Right kidney (tissue), 1 donor: ENCODE data around the gene ZNF618.
"Not testable (repeated sequence)": the region's sequence is repeated elsewhere in the genome, so short reads cannot be mapped to it uniquely, and the experiment has no call there.

ENCODE experiments used
- DNase-seq: peaks from one replicate; pipeline ENCODE4 v3.0.0-alpha.2; 2016

The ZNF618 gene

GRCh38 chr9:114039484-114039883 lies 163.4 kb downstream of the ZNF618 start:
- DNase-seq: no peak

- not testable (repeated sequence) for DNase-seq
These were observed 167.6 kb downstream of the ZNF618 start for GRCh38 chr9:114043660-114044059.

GRCh38 chr9:114046237-114046755 lies 170.2 kb downstream of the ZNF618 start:
- no peak for DNase-seq

- DNase-seq: no peak
These were observed 170.8 kb downstream of the ZNF618 start for GRCh38 chr9:114046875-114047274.

GRCh38 chr9:114047717-114048116 lies 171.6 kb downstream of the ZNF618 start:
- no peak for DNase-seq

- no peak for DNase-seq
These were observed 172.7 kb downstream of the ZNF618 start for GRCh38 chr9:114048533-114049415.

GRCh38 chr9:114049441-114050225 lies 173.5 kb downstream of the ZNF618 start:
- no peak for DNase-seq

- DNase-seq: no peak
These were observed 174.1 kb downstream of the ZNF618 start for GRCh38 chr9:114050226-114050568.

GRCh38 chr9:114050646-114051045 lies 174.5 kb downstream of the ZNF618 start:
- DNase-seq: no peak

- no peak for DNase-seq
These were observed 175.2 kb downstream of the ZNF618 start for GRCh38 chr9:114051281-114051680.

- no peak for DNase-seq
These were observed 175.6 kb downstream of the ZNF618 start for GRCh38 chr9:114051706-114052105.

GRCh38 chr9:114053246-114054005 lies 177.3 kb downstream of the ZNF618 start:
- no peak for DNase-seq

GRCh38 chr9:114054191-114054690 lies 178.1 kb downstream of the ZNF618 start:
- DNase-seq: no peak

GRCh38 chr9:114055061-114055460 lies 179.0 kb downstream of the ZNF618 start:
- no peak for DNase-seq

GRCh38 chr9:114055894-114056293 lies 179.8 kb downstream of the ZNF618 start:
- DNase-seq: no peak

GRCh38 chr9:114056527-114056926 lies 180.4 kb downstream of the ZNF618 start:
- no peak for DNase-seq

GRCh38 chr9:114057161-114057885 lies 181.2 kb downstream of the ZNF618 start:
- no peak for DNase-seq

- DNase-seq: no peak
These were observed 182.6 kb downstream of the ZNF618 start for GRCh38 chr9:114058688-114059046.

- DNase-seq: no peak
These were observed 183.1 kb downstream of the ZNF618 start for GRCh38 chr9:114059047-114059803.

- no peak for DNase-seq
These were observed 184.0 kb downstream of the ZNF618 start for GRCh38 chr9:114060070-114060469.

GRCh38 chr9:114060711-114061110 lies 184.6 kb downstream of the ZNF618 start:
- no peak for DNase-seq
